Erythroblast (primary cell): ENCODE measurements around the gene RIPK4.

Experiments used
- GATA1 ChIP-seq: IDR thresholded peaks from 2 replicates; pipeline ENCODE4 v1.6.1; 2011; ENCODE audit warnings: low read depth, mild to moderate bottlenecking, control low read depth, low read length, moderate library complexity
- POLR2A ChIP-seq: IDR thresholded peaks from 2 replicates; pipeline ENCODE4 v1.6.1; 2011; ENCODE audit warnings: mild to moderate bottlenecking, low read length

- TF ChIP-seq POLR2A: no peak
- no peak for TF ChIP-seq GATA1
Observed at GRCh38 chr21:41750051-41750450, 16.8 kb downstream of the RIPK4 start.
